GM21367 (cell line): ENCODE data around the gene ASB18.
"Not testable (repeated sequence)": the region's sequence is repeated elsewhere in the genome, so short reads cannot be mapped to it uniquely, and the experiment has no call there.

ENCODE experiments used
- ATAC-seq: cut with Tn5 transposase; IDR thresholded peaks from one replicate; pipeline ENCODE4 v1.9.1; 2021; ENCODE audit not compliant: unreplicated experiment

ASB18 gene, protein sequence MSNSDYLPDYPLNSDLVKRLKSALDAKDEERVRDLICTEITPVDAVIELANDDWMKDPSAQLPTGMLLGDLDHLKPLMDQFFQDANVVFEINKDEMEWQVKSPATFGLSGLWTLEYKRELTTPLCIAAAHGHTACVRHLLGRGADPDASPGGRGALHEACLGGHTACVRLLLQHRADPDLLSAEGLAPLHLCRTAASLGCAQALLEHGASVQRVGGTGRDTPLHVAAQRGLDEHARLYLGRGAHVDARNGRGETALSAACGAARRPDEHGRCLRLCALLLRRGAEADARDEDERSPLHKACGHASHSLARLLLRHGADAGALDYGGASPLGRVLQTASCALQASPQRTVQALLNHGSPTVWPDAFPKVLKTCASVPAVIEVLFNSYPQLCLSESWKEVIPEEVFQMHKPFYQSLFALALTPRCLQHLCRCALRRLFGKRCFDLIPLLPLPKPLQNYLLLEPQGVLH

DNA sequence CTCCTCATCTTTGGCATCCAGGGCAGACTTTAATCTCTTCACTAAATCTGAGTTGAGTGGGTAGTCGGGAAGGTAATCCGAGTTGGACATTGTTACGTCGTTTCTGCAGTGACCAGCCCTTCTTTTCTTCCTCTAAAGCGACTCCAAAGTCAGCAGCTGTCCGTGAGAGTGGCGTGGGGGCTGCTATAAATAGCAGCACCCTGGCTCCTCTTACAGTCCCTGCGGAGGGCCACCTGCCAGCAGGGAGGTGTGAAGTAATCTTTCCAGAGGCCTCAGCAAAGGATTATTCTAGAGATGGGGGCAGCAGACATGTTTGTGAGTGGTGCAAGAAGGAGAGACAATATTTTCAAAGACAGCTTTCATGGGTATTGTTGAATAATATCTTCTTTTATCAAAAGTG is at the start of gene ASB18:
ASB18 (minus strand) TSS at position 151 of the 400 bp plus-strand sequence; CDS start at position 90, 61 bp downstream.
- no peak for ATAC-seq

DNA sequence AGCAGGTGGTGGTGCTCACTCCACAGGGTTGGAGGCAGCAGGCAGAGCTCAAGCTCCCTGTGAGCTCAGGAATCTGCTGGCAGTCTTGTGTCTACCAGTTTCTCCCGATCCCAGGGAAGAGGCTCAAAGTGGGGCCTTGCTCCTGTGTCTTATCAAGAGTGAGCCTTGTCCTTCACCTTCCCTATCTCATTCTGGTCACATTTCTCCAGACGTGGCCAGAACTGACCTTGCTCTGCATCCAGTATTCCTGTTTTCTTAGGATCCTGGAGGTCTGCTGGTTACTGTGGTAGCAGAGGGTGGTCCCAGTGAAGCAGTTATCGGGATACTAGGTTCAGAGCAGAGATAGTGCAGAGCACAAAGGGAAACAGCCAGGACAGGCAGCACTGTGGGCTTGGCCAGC is 47.1 kb upstream of the ASB18 start:
- ATAC-seq, result no peak

DNA sequence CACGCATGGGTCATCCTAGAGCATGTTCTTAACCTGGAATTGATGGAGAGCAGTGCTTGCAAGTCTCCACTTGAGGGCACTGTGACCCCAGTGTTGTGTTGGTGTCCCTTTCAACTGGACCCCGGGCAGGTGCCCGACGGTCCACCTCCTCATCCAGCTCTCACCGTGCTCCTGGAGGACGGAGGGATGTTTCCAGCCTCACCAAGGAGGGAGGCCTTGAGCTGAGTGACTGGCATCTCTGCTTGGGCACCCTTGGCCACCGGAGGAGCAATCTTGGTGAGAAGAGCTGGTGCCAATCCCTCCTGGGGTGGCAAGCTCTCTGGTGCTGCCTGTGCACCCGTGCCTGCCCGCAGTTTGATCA is 45.4 kb upstream of the ASB18 start:
- ATAC-seq, result no peak

DNA sequence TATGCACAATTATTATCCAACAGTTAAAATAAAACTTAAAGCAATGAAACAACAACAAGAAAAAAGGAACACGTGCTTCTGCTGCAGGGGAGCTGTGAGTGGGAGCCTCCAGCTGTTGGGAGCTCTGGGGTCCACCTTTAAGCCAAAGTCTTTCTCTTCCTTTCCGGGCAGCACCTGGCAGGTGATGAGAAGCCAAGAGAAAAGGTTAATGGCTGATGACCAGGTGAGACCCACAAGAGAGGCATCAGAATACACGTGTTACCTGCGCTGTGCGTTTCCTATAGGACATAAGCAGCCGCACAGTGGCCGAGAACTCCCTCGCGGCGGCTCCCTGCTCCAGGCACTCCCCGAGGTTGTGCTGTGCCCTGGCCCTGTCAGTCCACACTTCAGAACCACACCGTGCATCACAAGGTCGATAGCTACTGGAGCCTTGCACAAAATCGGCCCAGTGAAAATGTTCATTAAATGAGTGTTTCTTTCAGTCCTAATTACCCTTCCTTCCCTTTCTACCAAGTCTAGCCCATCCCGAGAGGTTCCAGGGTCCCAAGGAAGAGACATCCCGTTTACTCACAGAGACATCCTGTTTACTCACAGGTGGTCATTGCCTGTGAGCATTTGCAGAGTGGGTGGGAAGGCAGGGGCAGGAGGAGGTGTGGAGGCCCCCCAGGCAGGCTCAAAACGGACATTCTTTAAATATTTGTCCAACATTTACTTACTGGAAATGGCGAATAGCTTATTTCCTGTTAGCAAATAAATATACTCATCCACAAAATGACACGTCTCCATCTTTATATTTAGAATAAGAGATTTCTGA is 44.9 kb upstream of the ASB18 start:
- no peak for ATAC-seq

DNA sequence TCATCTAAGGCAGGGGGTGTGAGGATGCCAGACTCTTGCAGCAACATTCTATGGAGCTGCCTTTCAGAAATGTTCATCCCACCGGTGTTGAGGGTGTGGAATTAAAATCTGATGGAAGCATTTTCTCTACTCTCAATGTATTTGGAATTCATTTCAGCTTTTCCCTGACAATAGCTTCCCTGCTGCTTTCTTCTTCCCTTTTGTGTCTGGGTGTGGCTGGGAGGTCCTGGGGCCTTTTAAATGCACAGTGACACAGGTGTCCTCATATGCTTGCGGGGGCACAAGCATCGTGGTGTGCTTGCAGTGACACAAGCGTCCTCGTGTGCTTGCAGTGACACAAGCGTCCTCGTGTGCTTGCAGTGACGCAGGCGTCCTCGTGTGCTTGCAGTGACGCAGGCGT is 43.4 kb upstream of the ASB18 start:
- no peak for ATAC-seq

DNA sequence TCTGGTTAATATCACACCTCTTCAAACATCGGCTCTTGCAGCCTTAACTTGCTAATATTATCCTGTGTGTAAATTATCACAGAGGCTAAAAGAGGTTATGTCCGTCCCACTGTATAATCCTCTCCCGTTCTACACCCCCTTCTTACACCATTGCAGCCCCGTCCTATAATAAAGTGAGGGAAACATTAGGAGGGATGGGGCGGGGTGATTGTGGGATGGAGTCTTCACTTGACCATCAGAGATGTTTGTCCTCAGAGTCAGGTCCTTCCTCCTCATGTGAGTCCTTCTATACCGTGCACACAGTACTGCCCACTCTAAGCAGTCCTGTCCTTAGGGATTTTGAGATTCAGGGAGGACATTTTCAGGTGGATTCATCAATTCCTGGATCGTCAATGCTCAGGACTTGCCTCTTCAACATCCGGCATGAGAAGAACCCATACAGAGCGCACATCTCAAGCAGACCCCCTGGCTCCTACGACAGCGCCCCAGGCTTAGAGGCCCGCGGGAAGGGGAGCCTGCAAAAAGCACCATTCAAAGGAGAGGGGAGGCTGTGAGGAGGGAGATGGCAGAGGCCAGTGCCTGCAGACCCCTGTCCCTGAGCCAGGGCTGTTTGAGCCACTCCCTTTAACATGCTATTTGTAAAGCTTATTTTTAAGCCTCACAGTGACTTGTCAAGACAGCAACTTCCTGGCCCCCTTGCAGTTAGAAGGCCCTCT is 42.8 kb upstream of the ASB18 start:
- ATAC-seq, result no peak

DNA sequence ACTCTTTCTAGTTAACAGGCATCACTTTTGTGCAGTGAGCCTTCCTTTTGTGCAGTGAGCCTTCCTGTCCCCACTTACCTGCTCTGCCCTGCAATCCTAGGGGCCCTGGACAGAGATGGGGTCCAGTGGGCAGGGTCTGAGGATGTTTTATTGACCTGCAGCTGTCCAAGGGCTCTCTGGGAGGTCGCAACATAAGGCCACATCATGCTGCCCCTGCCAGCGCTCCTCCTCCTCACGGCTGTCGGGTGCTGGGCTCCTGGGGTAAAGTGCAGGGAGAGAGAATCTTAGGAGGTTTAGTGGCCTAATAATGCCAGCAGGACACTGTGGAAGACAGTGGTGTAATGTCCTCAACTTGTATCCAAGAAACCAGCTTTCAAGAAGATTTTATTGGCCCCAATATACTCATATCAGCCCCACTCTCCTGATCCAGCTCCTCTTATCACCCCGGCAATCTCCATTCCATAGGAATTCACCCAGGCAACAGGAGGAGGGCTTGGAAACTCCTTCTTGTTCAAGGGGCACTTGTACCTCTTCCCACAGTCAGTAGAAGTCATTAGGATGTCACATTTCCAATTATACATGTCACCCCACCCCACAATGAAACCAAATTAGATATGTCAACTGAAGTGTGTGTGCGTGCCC is 41.9 kb upstream of the ASB18 start:
- ATAC-seq, result no peak

DNA sequence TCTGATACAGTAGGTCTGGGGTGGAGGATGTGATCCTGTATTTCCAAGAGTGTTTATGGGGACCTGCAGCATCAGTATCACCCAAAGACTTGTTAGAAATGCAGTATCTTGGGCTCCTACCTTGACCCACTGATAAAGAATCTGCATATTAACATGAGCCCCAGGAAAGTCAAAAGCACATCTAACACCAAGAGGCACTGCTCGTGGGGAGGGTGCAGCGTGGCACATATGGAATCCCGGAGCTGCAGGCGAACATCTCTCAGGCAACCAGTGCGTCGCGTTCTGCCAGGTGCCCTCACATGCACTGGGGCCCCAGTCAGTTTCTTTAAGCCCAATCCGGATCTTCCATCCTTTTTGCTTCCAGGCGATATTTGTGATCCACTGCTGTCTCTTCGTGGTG is 41.3 kb upstream of the ASB18 start:
- ATAC-seq, result no peak

DNA sequence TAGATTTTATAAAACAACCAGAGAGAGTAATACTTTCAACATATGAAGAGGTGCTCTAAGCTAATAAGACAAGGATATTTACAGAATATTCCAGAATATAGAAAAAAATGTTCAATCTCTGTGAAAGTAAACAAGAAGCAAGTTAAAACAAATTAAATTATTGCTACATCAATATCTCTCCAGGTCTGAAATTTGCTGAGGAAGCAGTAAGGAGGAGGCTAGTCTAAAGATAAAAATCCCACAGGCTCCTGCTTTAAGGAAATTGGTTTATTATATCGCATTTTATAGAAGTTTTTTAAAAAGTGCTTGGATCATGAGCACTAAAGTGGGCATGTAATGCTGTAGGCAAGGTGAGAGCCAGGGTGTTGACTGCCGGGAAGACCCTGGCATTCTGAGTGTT is 39.7 kb upstream of the ASB18 start:
- ATAC-seq, result no peak

DNA sequence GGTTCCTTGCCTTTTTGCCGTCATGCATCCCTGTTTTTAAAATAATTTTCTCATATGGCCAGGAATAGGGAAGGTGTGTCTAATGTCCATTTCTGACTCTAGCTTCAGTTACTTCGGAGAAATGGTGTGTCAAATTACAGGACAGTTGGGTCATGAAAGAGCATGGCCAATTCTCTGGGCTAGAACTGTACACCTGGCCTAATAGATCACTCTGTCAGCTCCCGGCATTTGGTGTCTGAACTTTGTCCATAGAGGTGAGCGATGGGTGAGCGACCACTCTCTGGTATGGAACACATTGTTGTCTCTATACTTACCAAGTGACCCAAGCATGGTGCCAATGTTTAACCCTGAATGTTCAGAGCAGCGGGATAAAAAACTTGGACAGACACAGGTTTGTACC is 38.3 kb upstream of the ASB18 start:
- ATAC-seq, result no peak

DNA sequence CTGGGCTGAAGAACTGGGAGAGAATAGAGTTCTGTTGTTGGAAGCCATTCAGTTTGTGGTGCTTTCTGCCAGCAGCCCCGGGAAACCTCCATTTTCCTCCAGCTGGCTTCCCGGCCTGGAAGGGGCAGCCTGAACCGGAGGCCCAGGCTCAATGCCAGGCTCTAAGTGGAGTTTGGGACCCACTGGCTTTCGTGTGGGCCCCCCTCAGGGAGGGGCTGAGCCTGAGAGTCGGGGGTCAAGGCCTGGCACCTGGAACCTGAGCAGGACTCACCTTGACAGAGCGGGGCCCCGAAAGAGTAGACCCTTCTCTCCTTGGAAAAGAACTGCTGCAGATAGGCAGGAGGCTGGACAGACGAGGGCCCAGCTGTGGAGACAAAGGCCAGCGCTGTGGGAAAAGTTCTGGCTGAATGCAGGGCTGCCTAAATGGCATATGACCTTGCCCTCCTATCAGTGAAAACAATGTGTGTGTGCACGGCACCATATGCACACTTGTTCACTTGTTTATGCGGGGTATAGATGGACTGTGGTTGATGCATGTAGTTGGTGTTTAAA is 34.8 kb upstream of the ASB18 start:
- no peak for ATAC-seq

DNA sequence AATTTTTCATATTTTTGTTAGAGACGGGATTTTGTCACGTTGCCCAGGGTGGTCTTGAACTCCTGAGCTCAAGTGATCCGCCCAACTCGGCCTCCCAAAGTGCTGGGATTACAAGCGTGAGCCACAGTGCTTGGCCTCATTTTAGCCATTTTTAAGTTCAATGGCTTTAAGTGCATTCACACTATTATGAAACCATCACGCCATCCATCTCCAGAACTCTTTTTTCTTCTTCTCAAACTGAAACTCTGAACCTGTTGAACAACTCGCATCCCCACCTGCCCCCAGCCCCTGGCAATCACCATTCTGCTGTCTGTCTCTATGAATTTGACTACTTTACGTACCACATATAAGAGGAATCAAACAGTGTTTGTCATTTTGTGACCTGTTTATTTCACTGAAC is 31.3 kb upstream of the ASB18 start:
- ATAC-seq, result no peak

DNA sequence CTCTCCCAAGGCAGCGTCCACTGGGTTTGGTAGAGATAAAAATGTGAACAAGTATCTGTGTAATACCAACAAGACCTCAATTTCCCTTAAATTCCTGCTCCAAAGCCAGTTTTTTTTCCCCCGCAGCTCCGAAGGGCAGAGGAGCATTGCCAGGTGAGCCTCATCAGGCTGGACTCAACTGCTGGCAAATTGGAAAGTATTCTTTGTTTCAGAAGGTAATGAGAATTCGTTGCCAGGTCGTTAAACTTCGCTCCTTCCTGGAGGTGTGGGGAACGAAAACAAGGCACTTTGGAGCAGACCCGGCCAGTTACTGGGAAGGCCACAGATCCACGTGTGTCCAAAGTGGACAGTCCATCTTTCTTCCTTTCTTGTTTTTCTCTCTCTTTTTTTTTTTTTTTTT is 30.4 kb upstream of the ASB18 start:
- no peak for ATAC-seq

DNA sequence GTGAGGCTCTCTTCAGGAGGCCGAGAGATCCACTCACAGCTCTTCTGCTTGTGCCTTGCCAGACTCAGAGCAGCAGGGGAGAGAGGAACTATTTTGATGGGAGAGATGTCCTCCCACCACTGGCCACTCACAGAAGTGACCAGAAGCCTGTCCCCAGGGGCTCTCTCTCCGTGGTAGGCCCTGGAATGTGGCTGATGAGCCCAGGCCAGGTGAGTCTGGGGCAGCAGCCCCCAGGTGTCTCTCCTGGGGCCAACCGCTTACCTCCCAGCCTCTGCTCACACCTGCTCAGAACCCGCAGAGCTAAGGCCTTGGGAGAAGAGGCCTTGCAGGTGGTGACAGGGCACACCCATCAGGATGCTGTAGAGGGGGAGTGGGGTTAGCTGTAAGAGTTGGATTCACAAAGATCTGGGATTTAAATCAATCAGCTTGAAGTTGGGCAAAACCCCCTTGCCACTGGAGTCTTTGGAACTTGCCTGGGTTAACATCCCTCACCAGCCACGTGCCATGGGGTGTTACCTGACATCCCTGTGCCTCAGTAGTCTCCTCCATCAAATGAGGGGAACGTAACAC is 29.1 kb upstream of the ASB18 start:
- no peak for ATAC-seq

DNA sequence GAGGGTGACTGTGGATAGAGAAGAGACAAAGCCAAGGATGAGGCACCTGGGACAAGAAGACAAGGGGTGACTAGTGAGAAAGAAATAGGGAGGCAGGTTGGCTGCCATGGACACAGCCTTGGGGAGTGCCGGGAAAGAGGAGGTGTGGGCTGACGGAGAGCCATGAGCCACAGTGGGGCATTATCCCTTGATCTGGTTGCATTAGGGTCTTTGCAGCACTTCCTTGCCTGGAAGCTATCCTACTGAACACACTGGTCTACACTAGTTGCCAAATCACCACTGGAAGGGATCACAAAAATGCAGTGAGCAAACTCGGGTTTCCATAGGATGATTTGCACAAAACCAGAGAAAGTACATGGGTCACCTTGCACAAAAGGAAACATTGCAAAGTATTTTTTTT is 27.7 kb upstream of the ASB18 start:
- ATAC-seq, result no peak

DNA sequence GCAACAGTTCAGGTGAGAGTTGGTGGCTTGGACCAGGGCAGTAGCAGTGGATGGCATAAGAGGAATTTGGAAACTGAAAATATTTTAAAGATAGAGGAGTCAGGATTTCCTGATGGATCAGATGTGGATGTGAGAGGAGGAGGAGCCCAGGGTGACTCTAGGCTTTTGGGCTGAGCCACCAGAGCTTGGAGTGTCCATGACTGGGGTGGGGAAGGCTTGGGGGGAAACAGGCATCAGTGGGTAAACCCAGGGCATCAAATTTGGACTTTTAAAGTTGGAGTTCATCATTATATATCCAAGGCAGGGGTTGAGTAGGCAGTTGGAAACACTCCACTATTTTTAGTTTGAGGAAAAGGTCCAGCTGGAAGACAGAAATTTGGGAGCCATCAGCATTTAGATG is 27.3 kb upstream of the ASB18 start:
- ATAC-seq, result no peak

DNA sequence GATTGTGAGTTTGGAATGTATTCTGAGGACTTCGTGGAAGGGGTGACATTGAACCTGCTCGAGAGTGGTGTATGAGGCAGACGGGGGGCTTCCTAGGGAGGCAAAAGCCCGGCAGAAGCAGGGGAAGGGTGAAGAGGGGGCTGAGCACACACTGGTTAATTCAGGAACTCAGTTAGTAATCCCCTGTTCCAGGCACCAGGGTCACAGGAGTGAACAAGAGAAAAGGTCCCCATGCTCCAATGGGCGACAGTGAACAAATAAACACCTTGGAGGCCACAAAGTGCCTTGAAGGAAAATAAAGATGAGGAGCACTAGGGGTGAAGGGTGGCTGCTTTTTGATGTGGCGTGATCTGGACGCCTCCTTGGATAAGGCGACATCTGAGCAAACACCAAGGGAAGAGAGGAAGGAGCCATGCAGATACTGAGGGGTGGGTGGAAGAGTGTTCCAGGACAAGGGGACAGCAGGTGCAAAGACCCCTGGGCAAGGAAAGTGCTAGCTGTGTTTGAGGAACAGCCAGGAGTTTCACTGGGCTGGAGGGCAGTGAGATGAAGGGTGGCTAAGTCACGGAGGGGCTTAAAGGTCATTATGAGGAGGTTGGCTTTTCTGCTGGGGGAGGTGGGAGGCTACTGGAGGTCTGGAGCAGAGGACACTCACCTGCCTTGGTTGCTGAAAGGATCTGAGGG is 26.7 kb upstream of the ASB18 start:
- ATAC-seq, result no peak

DNA sequence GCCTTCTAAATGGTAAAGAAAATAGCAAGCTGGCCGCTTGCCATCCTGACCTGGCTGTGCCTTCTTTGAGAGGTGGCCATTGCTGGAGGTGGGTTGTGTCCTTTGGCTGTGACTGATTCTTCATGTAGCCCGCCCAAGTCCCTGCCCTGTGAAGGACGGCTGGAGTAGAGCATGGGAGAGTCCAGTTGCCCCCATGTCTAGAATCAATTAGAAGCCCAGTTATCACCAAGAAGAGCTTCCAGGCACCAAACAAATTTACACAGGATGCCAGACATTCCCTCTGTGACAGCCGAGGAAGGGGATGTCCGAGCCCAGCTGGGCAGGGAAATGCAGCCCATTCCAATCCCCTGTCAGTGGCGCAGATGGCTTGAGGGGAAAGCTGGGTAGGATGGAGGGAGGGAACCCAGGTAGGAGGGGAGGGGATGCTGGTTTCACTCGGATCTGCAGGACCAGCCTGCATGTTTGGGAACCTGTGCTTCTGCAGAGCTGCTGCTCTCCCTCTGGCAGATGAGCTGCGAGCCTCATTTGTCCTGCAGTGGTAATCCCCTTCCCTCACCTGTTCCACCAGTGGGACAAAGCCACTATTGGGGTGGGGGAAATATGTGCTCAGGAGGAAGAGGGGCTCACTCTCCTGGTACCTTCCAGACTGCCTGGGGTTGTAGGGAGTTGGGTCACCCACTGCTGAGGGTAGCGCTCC is 25.7 kb upstream of the ASB18 start:
- no peak for ATAC-seq

DNA sequence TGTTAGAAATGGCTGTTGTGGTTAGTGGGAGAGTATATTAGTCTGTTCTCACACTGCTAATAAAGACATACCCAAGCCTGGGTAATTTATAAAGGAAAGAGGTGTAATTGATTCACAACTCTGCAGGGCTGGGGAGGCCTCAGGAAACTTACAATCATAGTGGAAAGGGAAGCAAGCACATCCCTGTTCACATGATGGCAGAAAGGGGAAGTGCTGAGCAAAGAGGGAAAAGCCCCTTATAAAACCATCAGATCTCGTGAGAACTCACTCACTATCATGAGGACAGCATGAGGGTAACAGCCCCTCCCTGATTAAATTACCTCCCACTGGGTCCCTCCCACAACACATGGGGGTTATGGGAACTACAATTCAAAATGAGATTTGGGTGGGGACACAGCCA is 24.2 kb upstream of the ASB18 start:
- not testable (repeated sequence) for ATAC-seq
